GM12878 (cell line): Measurements from ENCODE around the gene TTLL13. TPM values are rescaled to one million over a fixed set of nuclear protein-coding genes. Genes with fewer than 3 reads are reported as not detected.

ENCODE experiments used
- ATF7 ChIP-seq: fragments of 450-650 bp; IDR thresholded peaks from 2 replicates; pipeline ENCODE4 v1.6.1; 2016; ENCODE audit warnings: low read depth, mild to moderate bottlenecking
- BACH1 ChIP-seq: fragments of 450-650 bp; IDR thresholded peaks from 2 replicates; pipeline ENCODE4 v1.6.1; 2017; ENCODE audit warnings: mild to moderate bottlenecking, borderline replicate concordance
- CHD2 ChIP-seq: IDR thresholded peaks from 2 replicates; pipeline ENCODE4 v1.6.1; 2011; ENCODE audit warnings: low read depth, low read length, improper control_type of control experiment, borderline replicate concordance
- CREM ChIP-seq: IDR thresholded peaks from 2 replicates; pipeline ENCODE4 v1.6.1; 2014; ENCODE audit warnings: antibody characterized with exemption, low read depth
- EED ChIP-seq: sonication (generic); IDR thresholded peaks from 2 replicates; pipeline ENCODE4 v1.6.1; 2016; ENCODE audit warnings: antibody characterized with exemption, low read depth
- HCFC1 ChIP-seq: fragments of 150-350 bp; IDR thresholded peaks from 2 replicates; pipeline ENCODE4 v1.6.1; 2014; ENCODE audit warnings: low read length
- IRF4 ChIP-seq: IDR thresholded peaks from 2 replicates; pipeline ENCODE4 v1.6.1; 2011; ENCODE audit warnings: low read depth, low read length
- NR2C1 ChIP-seq: fragments of 450-650 bp; IDR thresholded peaks from 2 replicates; pipeline ENCODE4 v1.6.1; 2017; ENCODE audit warnings: antibody characterized with exemption, mild to moderate bottlenecking, moderate library complexity
- POLR2AphosphoS2 ChIP-seq: IDR thresholded peaks from 2 replicates; pipeline ENCODE4 v1.6.1; 2011; ENCODE audit warnings: low read depth, mild to moderate bottlenecking, low read length, improper control_type of control experiment, moderate library complexity
- RAD21 ChIP-seq: IDR thresholded peaks from 2 replicates; pipeline ENCODE4 v1.6.1; 2011; ENCODE audit warnings: mild to moderate bottlenecking, low read depth, low read length, moderate library complexity; ENCODE audit not compliant: insufficient read depth
- SMAD5 ChIP-seq: IDR thresholded peaks from 2 replicates; pipeline ENCODE4 v1.6.1; 2016; ENCODE audit warnings: antibody characterized with exemption, low read depth
- USF1 ChIP-seq: IDR thresholded peaks from 2 replicates; pipeline ENCODE4 v1.6.1; 2011; ENCODE audit warnings: borderline replicate concordance, low read depth, mild to moderate bottlenecking, moderate library complexity, mixed read lengths, low read length; ENCODE audit not compliant: insufficient read depth; ENCODE audit errors: extremely low read length
- ZBTB4 ChIP-seq: fragments of 450-650 bp; formaldehyde crosslinking; IDR thresholded peaks from 2 replicates; pipeline ENCODE4 v1.4.0; 2022; ENCODE audit warnings: mild to moderate bottlenecking, moderate library complexity
- polyA plus RNA-seq, 11 experiments: library from polyadenylated mRNA; depleted of rRNA in 4 of 11; unstranded in 6 of 11; stranded (reverse) in 5 of 11; fragments of >200 nt; fragmentation: Nextera tagmentation in 4 of 11; fragmentation: Illumina TruSeq in 1 of 11; extraction: Ambion mirVana in 4 of 11; extraction: Trizol in 1 of 11; gene quantifications; 1 replicate in 1 of 11; 2 replicates in 10 of 11; pipeline versions ENCODE4 v1.2.1 to v1.2.3, GENCODE V29; 2011 to 2016; ENCODE audit warnings: inconsistent platforms in 2 of 11, missing spikeins in 2 of 11, low read depth in 1 of 11
- total RNA-seq, 4 experiments: library from RNA; depleted of rRNA in 3 of 4; stranded (reverse); fragments of >200 nt in 3 of 4; fragmentation: Illumina TruSeq in 1 of 4; extraction: Trizol in 1 of 4; gene quantifications; 2 replicates each; pipeline versions ENCODE4 v1.2.1 to v1.2.3, GENCODE V29; 2013 to 2021
- TF ChIP-seq, protein P1 (sequence below): fragments of 450-650 bp; IDR thresholded peaks from 2 replicates; pipeline ENCODE4 v1.6.1; 2016; ENCODE audit warnings: mild to moderate bottlenecking

TTLL13 gene
- total and polyA plus RNA-seq, 10 of the 15 experiments (the other 5 are each of a cell fraction or from before 2014, with no cell fraction given) = 0.03 to 0.32 (median 0.13) TPM; not detected in 1

DNA sequence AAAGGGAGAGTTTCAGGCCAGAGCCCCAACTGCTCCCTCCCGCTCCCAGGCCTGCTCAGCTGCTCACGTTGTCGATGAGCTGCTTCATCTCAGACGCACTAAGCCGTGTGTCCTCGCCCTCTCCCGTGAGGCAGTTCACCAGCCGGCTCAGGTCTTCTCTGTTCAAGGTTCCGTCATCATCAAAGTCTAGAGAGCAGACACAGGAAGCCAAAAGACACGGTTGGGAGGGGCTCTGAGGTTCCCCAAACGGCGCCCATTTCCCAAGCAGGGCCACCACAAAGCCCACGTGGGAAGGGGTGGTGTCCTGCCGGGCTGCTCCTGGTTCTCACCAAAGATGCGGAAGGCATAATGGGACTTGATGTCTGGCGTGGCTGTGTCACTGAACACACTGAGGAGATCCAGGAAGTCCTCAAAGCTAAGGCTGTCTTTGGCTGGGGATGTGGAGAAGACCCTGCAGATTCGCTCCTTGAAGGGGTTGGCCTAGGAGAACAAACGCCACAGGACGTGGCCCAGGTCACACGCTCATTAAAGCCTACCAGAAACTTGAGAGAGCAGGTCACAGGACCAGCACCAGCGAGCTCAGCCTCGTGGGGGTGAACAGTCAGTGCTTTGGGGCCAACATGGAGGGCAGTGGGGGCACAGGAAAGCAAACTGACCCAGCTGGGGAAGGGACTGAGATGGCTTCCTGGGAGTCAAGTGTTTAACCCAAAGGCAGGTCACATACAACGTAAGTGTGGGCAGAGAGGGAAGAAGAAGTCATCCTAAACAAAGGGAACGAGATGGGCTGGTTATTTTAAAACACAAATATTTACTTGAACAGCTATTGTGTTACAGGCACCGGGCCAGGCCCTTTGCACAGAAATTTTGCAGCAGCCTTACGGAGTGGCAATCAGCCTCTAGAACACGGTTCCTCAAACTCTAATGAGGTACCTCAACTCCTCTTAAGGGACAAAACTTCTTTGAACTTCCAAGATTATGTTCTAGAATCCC is 18.0 kb upstream of the TTLL13 start (continued):
- peak; percentile 55; the same call in 1 of the 2 replicates for TF ChIP-seq BACH1
- TF ChIP-seq HCFC1 = no peak
- no peak for TF ChIP-seq SMAD5
- TF ChIP-seq POLR2AphosphoS2 = 0 out of 2 replicates have a peak, but pooled peaks have one; percentile 30
- TF ChIP-seq ZBTB4 = no peak
- 0 out of 2 replicates have a peak, but pooled peaks have one; percentile 29 for TF ChIP-seq NR2C1
- TF ChIP-seq, protein P1, sequence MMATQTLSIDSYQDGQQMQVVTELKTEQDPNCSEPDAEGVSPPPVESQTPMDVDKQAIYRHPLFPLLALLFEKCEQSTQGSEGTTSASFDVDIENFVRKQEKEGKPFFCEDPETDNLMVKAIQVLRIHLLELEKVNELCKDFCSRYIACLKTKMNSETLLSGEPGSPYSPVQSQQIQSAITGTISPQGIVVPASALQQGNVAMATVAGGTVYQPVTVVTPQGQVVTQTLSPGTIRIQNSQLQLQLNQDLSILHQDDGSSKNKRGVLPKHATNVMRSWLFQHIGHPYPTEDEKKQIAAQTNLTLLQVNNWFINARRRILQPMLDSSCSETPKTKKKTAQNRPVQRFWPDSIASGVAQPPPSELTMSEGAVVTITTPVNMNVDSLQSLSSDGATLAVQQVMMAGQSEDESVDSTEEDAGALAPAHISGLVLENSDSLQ = no peak
- 0 out of 2 replicates have a peak, but pooled peaks have one; percentile 26 for TF ChIP-seq CREM
- TF ChIP-seq USF1 = peak; percentile 42
- TF ChIP-seq CHD2 = 0 out of 2 replicates have a peak, but pooled peaks have one; percentile 35
- TF ChIP-seq EED = peak; percentile 13; the same call in 1 of the 2 replicates
- no peak for TF ChIP-seq RAD21
- TF ChIP-seq IRF4 = 0 out of 2 replicates have a peak, but pooled peaks have one; percentile 4
- TF ChIP-seq ATF7 = peak; percentile 62; the same call in 1 of the 2 replicates
